OCI-LY1 (cell line): ENCODE measurements around the gene PARD3.

Source experiments
- H2AFZ ChIP-seq: fragments of 200-600 bp; sonication (generic), shearing (Covaris generic); 2 replicates; pipeline ENCODE4 v1.6.0; 2014; ENCODE audit warnings: antibody characterized with exemption, mild to moderate bottlenecking, low read length
- H3F3A ChIP-seq: fragments of 200-600 bp; sonication (generic), shearing (Covaris generic); 2 replicates; pipeline ENCODE4 v1.6.0; 2014; ENCODE audit warnings: mild to moderate bottlenecking, antibody characterized with exemption, low read length, moderate library complexity; ENCODE audit not compliant: insufficient read depth
- H3K27ac ChIP-seq: fragments of 200-600 bp; sonication (generic); 2 replicates; pipeline ENCODE4 v1.5.1; 2014; ENCODE audit warnings: low read length, mixed run types, mild to moderate bottlenecking, low read depth; ENCODE audit not compliant: poor library complexity, severe bottlenecking
- H3K27me3 ChIP-seq: fragments of 200-600 bp; sonication (generic); 2 replicates; pipeline ENCODE4 v1.6.0; 2014; ENCODE audit warnings: antibody characterized with exemption, mild to moderate bottlenecking, low read length, moderate library complexity; ENCODE audit not compliant: insufficient read depth
- H3K36me3 ChIP-seq: fragments of 200-600 bp; sonication (generic); 2 replicates; pipeline ENCODE4 v1.6.1; 2014; ENCODE audit warnings: mild to moderate bottlenecking, antibody characterized with exemption, low read length, moderate library complexity, mixed read lengths; ENCODE audit not compliant: insufficient read depth
- H3K4me1 ChIP-seq: fragments of 200-600 bp; sonication (generic); 2 replicates; pipeline ENCODE4 v1.5.1; 2014; ENCODE audit warnings: mild to moderate bottlenecking, low read length, moderate library complexity; ENCODE audit not compliant: insufficient read depth, severe bottlenecking
- H3K4me2 ChIP-seq: fragments of 200-600 bp; sonication (generic), shearing (Covaris generic); 2 replicates; pipeline ENCODE4 v1.6.1; 2014; ENCODE audit warnings: low read length
- H3K4me3 ChIP-seq: fragments of 200-600 bp; sonication (generic); 2 replicates; pipeline ENCODE4 v1.5.1; 2014; ENCODE audit warnings: low read length, low read depth, mild to moderate bottlenecking, mixed read lengths; ENCODE audit not compliant: poor library complexity, severe bottlenecking
- H3K79me2 ChIP-seq: fragments of 200-600 bp; shearing (Covaris generic); 2 replicates; pipeline ENCODE4 v1.6.1; 2016; ENCODE audit warnings: mixed run types, low read length, mixed read lengths; ENCODE audit not compliant: insufficient read depth
- H3K9ac ChIP-seq: fragments of 200-600 bp; sonication (generic), shearing (Covaris generic); 2 replicates; pipeline ENCODE4 v1.6.1; 2014; ENCODE audit warnings: mild to moderate bottlenecking, low read length, mixed read lengths
- H3K9me2 ChIP-seq: fragments of 200-600 bp; sonication (generic), shearing (Covaris generic); 2 replicates; pipeline ENCODE4 v1.6.1; 2014; ENCODE audit warnings: low read depth, mild to moderate bottlenecking, low read length, mixed read lengths
- H3K9me3 ChIP-seq: fragments of 200-600 bp; shearing (Covaris generic); 2 replicates; pipeline ENCODE4 v1.6.1; 2014; ENCODE audit warnings: low read length, mixed read lengths
- H4K20me1 ChIP-seq: fragments of 200-600 bp; sonication (generic), shearing (Covaris generic); 2 replicates; pipeline ENCODE4 v1.6.0; 2016; ENCODE audit warnings: mild to moderate bottlenecking, low read length; ENCODE audit not compliant: insufficient read depth
- EZH2 ChIP-seq: fragments of 200-600 bp; sonication (generic), shearing (Covaris generic); IDR thresholded peaks from 2 replicates; pipeline ENCODE4 v1.8.0; 2017; ENCODE audit warnings: borderline replicate concordance, mixed run types, mild to moderate bottlenecking, antibody characterized with exemption, low read length, moderate library complexity, mixed read lengths
- TF ChIP-seq, protein P1 (sequence below): fragments of 200-600 bp; sonication (generic), shearing (Covaris generic); IDR thresholded peaks from 2 replicates; pipeline ENCODE4 v1.5.1; 2017; ENCODE audit warnings: mild to moderate bottlenecking, antibody characterized with exemption, low read length, moderate library complexity, mixed read lengths

The PARD3 gene

GRCh38 chr10:34593374-34593890 lies 221.7 kb downstream of the PARD3 start:
- H3K27ac ChIP-seq = no peak overlapping the region
- H3K27me3 ChIP-seq = no peaks in the 10 kb centered on the region
- no peaks in the 10 kb centered on the region for H3F3A ChIP-seq
- no peaks in the 10 kb centered on the region for H3K79me2 ChIP-seq
- H3K4me2 ChIP-seq = no peak overlapping the region
- H3K4me3 ChIP-seq = no peak overlapping the region
- H4K20me1 ChIP-seq = no peaks in the 10 kb centered on the region
- no peaks in the 10 kb centered on the region for H3K9me3 ChIP-seq
- TF ChIP-seq EZH2 = no peak
- TF ChIP-seq, protein P1, sequence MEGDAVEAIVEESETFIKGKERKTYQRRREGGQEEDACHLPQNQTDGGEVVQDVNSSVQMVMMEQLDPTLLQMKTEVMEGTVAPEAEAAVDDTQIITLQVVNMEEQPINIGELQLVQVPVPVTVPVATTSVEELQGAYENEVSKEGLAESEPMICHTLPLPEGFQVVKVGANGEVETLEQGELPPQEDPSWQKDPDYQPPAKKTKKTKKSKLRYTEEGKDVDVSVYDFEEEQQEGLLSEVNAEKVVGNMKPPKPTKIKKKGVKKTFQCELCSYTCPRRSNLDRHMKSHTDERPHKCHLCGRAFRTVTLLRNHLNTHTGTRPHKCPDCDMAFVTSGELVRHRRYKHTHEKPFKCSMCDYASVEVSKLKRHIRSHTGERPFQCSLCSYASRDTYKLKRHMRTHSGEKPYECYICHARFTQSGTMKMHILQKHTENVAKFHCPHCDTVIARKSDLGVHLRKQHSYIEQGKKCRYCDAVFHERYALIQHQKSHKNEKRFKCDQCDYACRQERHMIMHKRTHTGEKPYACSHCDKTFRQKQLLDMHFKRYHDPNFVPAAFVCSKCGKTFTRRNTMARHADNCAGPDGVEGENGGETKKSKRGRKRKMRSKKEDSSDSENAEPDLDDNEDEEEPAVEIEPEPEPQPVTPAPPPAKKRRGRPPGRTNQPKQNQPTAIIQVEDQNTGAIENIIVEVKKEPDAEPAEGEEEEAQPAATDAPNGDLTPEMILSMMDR = no peak
- H3K9me2 ChIP-seq = no peaks in the 10 kb centered on the region
- H3K36me3 ChIP-seq = no peaks in the 10 kb centered on the region
- H3K9ac ChIP-seq = no peak overlapping the region
- no peak overlapping the region for H2AFZ ChIP-seq
- H3K4me1 ChIP-seq = no peaks in the 10 kb centered on the region

DNA sequence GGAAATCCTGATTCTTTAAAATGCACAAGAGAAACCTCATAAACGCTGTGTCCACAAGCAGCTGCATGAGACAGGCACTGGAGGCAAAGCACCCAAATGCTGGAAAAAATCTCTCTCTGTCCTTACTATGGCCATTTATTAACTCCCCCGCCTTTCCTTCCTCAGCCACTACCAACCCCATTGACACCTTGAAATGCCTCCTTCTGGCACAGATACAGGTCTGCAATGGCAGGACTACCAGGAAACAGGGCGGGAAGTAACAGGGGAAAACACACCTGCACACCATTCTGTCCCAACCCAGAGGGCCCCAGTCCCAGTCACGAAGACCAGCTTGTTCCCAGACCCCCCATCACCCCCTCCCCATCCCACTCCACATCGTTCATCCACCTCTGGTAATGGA lies 224.3 kb downstream of the PARD3 start:
- Histone ChIP-seq H4K20me1 (no peaks in the 10 kb centered on the region), H3K27ac (no peak overlapping the region), H3K9me3 (no peaks in the 10 kb centered on the region), H3K9ac (no peak overlapping the region), H3K79me2 (no peaks in the 10 kb centered on the region), H3K36me3 (no peaks in the 10 kb centered on the region), H3K9me2 (no peaks in the 10 kb centered on the region), H3F3A (no peaks in the 10 kb centered on the region), H3K27me3 (no peaks in the 10 kb centered on the region), H3K4me2 (no peak overlapping the region), H2AFZ (no peak overlapping the region), H3K4me1 (no peaks in the 10 kb centered on the region), H3K4me3 (no peak overlapping the region)
- TF ChIP-seq, protein P1 = no peak
- no peak for TF ChIP-seq EZH2

DNA sequence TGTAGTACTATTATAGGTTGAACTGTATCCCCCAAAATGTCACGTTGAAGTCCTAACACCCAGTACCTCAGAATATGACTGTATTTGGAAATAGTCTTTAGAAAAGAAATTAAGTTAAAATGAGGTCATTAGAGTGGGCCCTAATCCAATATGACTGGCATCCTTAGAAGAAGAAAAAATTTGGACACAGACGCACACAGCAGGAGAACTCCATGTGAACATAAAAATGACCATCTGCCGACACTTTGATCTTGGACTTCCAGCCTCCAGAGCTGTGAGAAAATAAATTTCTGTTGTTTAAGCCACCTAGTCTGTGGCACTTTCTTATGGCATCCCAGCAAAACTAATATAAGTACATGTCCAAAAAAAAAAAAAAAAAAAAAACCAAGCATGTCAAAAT lies 225.8 kb downstream of the PARD3 start:
- no peaks in the 10 kb centered on the region for H3K27me3 ChIP-seq
- no peak overlapping the region for H3K27ac ChIP-seq
- H3F3A ChIP-seq = no peaks in the 10 kb centered on the region
- no peaks in the 10 kb centered on the region for H3K36me3 ChIP-seq
- no peak overlapping the region for H3K4me3 ChIP-seq
- H3K9ac ChIP-seq = no peak overlapping the region
- no peaks in the 10 kb centered on the region for H3K9me2 ChIP-seq
- TF ChIP-seq EZH2 = no peak
- TF ChIP-seq, protein P1 = no peak
- no peaks in the 10 kb centered on the region for H4K20me1 ChIP-seq
- no peak overlapping the region for H3K4me2 ChIP-seq
- no peaks in the 10 kb centered on the region for H3K79me2 ChIP-seq
- H3K9me3 ChIP-seq = no peaks in the 10 kb centered on the region
- no peak overlapping the region for H2AFZ ChIP-seq
- no peaks in the 10 kb centered on the region for H3K4me1 ChIP-seq
